ENCODE results near the gene SARM1.

Gene SARM1

DNA sequence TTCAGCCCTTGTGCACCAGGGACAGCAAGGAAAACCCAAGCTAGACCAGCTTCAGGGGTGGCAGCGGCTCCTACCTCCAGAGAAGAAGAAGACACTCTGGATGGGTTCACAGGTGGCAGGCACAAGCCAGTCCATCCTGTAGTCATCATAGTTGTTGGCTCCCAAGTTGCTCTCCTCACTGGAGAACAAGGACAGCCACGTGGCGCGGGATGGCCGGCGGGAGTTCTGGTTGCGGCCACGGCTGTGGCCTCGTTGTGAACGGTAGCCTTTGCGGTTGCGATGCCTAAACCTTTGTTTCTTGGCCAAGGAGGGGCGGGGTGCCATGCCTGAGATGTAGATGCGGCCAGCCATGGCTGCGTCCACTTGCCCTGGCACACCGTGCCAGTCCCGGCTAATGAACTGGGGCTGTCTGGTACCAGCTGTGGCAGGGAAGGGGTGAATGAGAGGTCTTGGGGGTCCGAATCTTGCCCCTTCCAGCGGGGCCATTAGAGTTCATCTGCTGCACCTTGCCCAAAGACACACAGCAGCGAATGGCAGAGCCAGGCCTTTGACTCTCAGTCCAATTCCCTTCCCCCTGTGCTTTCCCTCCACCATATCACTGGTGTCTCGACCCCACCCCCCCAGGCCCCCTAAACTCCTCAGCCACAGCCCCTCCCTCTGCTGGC is 3.7 kb upstream of the SARM1 start:
- no peak for ATAC-seq
- TF ChIP-seq ESRRG (CRISPR knock-in tag; IDR thresholded peaks at IDR 0.05), result no peak
- no peak for TF ChIP-seq ZFP3 (CRISPR knock-in tag; IDR thresholded peaks at IDR 0.05)
- no peak for TF ChIP-seq SNAI2 (CRISPR knock-in tag; IDR thresholded peaks at IDR 0.05)

DNA sequence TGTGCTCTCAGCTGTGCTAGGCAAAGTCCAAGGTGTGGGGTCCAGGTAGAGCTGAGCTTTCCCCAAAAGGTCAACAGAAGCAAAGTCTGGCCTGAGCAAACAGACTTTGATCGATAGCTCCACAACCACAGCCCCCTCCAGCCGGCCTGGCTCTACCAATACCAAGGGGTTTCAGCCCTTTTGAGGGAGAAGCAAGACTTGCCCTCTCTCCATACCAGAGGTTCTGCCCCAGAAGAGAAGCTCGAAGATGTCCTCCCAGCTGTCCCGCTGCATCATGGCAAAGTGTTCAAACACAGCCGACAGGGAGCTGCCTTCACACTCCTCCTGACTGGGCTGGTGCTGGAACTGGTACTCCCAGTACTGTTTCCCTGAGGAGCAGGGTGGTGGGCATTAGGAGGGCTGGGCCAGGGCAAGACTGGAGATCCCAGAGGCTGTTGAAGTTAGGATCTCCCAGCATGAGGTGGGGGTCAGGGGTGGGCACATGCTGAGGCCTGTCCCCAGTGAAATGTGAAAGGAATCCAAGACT is 3.1 kb upstream of the SARM1 start:
- TF ChIP-seq ZNF70 (CRISPR knock-in tag; IDR thresholded peaks at IDR 0.05) (no peak), ISL1 (CRISPR knock-in tag; IDR thresholded peaks at IDR 0.05) (no peak), SNAI2 (CRISPR knock-in tag; IDR thresholded peaks at IDR 0.05) (no peak), ZNF565 (CRISPR knock-in tag; conservative IDR thresholded peaks at IDR 0.05; ENCODE audit: low read depth) (no peak), ZFP3 (CRISPR knock-in tag; IDR thresholded peaks at IDR 0.05) (no peak), ZC3H10 (CRISPR knock-in tag; IDR thresholded peaks at IDR 0.05) (no peak), OSR1 (CRISPR knock-in tag; IDR thresholded peaks at IDR 0.05) (no peak), GLIS3 (CRISPR knock-in tag; IDR thresholded peaks at IDR 0.05) (no peak), RARB (CRISPR knock-in tag; IDR thresholded peaks at IDR 0.05) (no peak), ZNF8 (CRISPR knock-in tag; IDR thresholded peaks at IDR 0.05) (no peak), POU6F1 (CRISPR knock-in tag; IDR thresholded peaks at IDR 0.05; ENCODE audit: borderline replicate concordance, low read depth) (no peak), ZFP30 (CRISPR knock-in tag; IDR thresholded peaks at IDR 0.05) (no peak), BACH2 (CRISPR knock-in tag; IDR thresholded peaks at IDR 0.05; ENCODE audit: borderline replicate concordance) (no peak), TOX (CRISPR knock-in tag; IDR thresholded peaks at IDR 0.05; ENCODE audit: borderline replicate concordance) (no peak), PPARA (CRISPR knock-in tag; IDR thresholded peaks at IDR 0.05; ENCODE audit: borderline replicate concordance) (no peak), ESRRG (CRISPR knock-in tag; IDR thresholded peaks at IDR 0.05) (no peak)
- TF ChIP-seq, protein P1, sequence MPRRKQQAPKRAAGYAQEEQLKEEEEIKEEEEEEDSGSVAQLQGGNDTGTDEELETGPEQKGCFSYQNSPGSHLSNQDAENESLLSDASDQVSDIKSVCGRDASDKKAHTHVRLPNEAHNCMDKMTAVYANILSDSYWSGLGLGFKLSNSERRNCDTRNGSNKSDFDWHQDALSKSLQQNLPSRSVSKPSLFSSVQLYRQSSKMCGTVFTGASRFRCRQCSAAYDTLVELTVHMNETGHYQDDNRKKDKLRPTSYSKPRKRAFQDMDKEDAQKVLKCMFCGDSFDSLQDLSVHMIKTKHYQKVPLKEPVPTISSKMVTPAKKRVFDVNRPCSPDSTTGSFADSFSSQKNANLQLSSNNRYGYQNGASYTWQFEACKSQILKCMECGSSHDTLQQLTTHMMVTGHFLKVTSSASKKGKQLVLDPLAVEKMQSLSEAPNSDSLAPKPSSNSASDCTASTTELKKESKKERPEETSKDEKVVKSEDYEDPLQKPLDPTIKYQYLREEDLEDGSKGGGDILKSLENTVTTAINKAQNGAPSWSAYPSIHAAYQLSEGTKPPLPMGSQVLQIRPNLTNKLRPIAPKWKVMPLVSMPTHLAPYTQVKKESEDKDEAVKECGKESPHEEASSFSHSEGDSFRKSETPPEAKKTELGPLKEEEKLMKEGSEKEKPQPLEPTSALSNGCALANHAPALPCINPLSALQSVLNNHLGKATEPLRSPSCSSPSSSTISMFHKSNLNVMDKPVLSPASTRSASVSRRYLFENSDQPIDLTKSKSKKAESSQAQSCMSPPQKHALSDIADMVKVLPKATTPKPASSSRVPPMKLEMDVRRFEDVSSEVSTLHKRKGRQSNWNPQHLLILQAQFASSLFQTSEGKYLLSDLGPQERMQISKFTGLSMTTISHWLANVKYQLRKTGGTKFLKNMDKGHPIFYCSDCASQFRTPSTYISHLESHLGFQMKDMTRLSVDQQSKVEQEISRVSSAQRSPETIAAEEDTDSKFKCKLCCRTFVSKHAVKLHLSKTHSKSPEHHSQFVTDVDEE (CRISPR knock-in tag; IDR thresholded peaks at IDR 0.05), result no peak
- TF ChIP-seq, protein P2, sequence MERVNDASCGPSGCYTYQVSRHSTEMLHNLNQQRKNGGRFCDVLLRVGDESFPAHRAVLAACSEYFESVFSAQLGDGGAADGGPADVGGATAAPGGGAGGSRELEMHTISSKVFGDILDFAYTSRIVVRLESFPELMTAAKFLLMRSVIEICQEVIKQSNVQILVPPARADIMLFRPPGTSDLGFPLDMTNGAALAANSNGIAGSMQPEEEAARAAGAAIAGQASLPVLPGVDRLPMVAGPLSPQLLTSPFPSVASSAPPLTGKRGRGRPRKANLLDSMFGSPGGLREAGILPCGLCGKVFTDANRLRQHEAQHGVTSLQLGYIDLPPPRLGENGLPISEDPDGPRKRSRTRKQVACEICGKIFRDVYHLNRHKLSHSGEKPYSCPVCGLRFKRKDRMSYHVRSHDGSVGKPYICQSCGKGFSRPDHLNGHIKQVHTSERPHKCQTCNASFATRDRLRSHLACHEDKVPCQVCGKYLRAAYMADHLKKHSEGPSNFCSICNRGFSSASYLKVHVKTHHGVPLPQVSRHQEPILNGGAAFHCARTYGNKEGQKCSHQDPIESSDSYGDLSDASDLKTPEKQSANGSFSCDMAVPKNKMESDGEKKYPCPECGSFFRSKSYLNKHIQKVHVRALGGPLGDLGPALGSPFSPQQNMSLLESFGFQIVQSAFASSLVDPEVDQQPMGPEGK (CRISPR knock-in tag; IDR thresholded peaks at IDR 0.05; ENCODE audit: borderline replicate concordance), result no peak
- no peak for ATAC-seq

DNA sequence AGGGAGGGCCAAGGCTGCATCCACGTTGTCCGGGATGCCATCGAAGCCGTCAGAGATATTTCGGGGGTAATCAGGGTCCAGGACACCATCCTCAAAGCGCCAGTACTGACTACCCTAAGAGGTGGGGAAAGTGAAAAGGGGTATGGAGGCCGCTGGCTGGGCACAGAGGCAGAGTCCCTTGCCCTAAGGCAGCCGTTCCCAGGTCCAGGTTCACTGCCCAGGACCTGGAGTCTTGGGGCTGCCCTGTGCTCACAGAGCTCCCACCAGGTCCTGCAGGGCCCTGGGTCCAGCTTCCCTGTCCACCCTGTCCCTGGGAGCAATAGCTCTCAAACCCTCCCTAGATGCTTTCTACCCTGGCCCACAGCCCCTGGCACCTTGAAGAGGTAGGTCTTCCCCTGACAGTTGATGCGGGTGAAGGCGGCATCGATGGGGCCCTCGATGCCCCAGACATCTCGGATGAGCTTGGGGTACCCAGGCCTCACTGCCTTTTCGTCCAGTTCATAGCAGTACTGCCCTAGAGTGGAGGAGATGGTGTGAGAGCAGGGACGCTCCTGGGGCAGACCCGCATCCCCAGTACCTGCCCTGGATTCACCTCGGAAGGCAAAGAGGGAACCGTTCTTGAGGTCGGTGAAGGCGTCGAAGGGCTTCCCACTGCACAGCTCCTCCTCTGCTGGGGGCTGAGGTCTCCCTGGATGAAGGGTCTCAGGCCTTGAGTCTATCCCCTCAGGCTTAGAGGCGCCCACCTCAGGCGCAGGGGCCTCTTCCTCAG is 2.4 kb upstream of the SARM1 start:
- no peak for ATAC-seq

More for the DNA sequence above, 2.4 kb upstream of the SARM1 start:
- TF ChIP-seq ZFP3 (CRISPR knock-in tag; IDR thresholded peaks at IDR 0.05) (no peak), GLIS3 (CRISPR knock-in tag; IDR thresholded peaks at IDR 0.05) (no peak), ZNF70 (CRISPR knock-in tag; IDR thresholded peaks at IDR 0.05) (no peak), ISL1 (CRISPR knock-in tag; IDR thresholded peaks at IDR 0.05) (no peak), POU6F1 (CRISPR knock-in tag; IDR thresholded peaks at IDR 0.05; ENCODE audit: borderline replicate concordance, low read depth) (no peak)
- TF ChIP-seq, protein P1 (CRISPR knock-in tag; IDR thresholded peaks at IDR 0.05), result no peak

All from SK-N-SH treated with all-trans-retinoic acid at 6 μM for 48 hours (cell line).